ENCODE data around the gene HADHA.

Gene HADHA

GRCh38 chr2:26141145-26141769 lies 103.2 kb downstream of the HADHA start:
- TF ChIP-seq POLR2A (IDR thresholded peaks at IDR 0.05; ENCODE audit: low read length), result no peak
- no peak for TF ChIP-seq GATA1 (IDR thresholded peaks at IDR 0.05; ENCODE audit: low read depth, low read length)
- no peak for DNase-seq

All from erythroblast (primary cell).